ENCODE measurements around the gene WIPI1. TPM values are rescaled to one million over a fixed set of nuclear protein-coding genes. Genes with fewer than 3 reads are reported as not detected.
A peak's percentile ranks its signal among the peaks of the same experiment; 100 is the strongest.

WIPI1 gene
- total RNA-seq, 4 donors from 2014 or later: 22.9 to 53.2 (median 45.0) TPM

GRCh38 chr17:68435876-68436842, 21.1 kb downstream of the WIPI1 start:
- Histone ChIP-seq H3K4me1 (peaks cover 0 to 18% (median 0%) of the 10 kb centered on the region in 3 donors), H3K9me3 (no peaks in the 10 kb centered on the region), H3K36me3 (peaks cover 0 to 81% of the 10 kb centered on the region in 2 donors), H3K27ac (no peak overlapping the region), H3K4me3 (no peak overlapping the region), H3K27me3 (no peaks in the 10 kb centered on the region)
- ATAC-seq: peak; percentile 65
- TF ChIP-seq POLR2AphosphoS5 (IDR thresholded peaks at IDR 0.05) (no peak), CTCF (IDR thresholded peaks at IDR 0.05) (peak in 3 of 4 experiments; percentile 82 to 88 (median 88))
- 30 to 80% methylated on average over 4 to 5 of the region's 20 CpGs for WGBS, 2 donors (ENCODE audit: low coverage in 1 of 2)

- peaks cover 0 to 82% of the 10 kb centered on the region in 2 donors for H3K36me3 ChIP-seq
- WGBS, 2 donors (ENCODE audit: low coverage in 1 of 2): 80 to 83% methylated on average over 1 to 3 of the region's 6 CpGs
- TF ChIP-seq EP300 (IDR thresholded peaks at IDR 0.05): no peak
- no peak for TF ChIP-seq CTCF (IDR thresholded peaks at IDR 0.05)
- TF ChIP-seq POLR2A (IDR thresholded peaks at IDR 0.05): no peak
- no peak for TF ChIP-seq POLR2AphosphoS5 (IDR thresholded peaks at IDR 0.05)
- no peak overlapping the region for H3K27ac ChIP-seq
- no peaks in the 10 kb centered on the region for H3K9me3 ChIP-seq
- ATAC-seq: no peak
- H3K27me3 ChIP-seq: no peaks in the 10 kb centered on the region
- no peak overlapping the region for H3K4me3 ChIP-seq
- H3K4me1 ChIP-seq: peaks cover 0 to 13% (median 0%) of the 10 kb centered on the region in 3 donors
Observed at GRCh38 chr17:68435361-68435760, 21.9 kb downstream of the WIPI1 start.

- Histone ChIP-seq H3K4me3 (no peak overlapping the region), H3K27me3 (no peaks in the 10 kb centered on the region), H3K4me1 (peaks cover 0 to 13% (median 0%) of the 10 kb centered on the region in 3 donors), H3K27ac (no peak overlapping the region), H3K36me3 (peaks cover 0 to 89% of the 10 kb centered on the region in 2 donors), H3K9me3 (no peaks in the 10 kb centered on the region)
- ATAC-seq: no peak
- TF ChIP-seq CTCF (IDR thresholded peaks at IDR 0.05) (no peak), EP300 (IDR thresholded peaks at IDR 0.05) (no peak), POLR2AphosphoS5 (IDR thresholded peaks at IDR 0.05) (no peak), POLR2A (IDR thresholded peaks at IDR 0.05) (no peak)
- WGBS, 2 donors (ENCODE audit: low coverage in 1 of 2): 72 to 81% methylated on average over 8 to 9 of the region's 12 CpGs
Observed at GRCh38 chr17:68433911-68434508, 23.3 kb downstream of the WIPI1 start.

GRCh38 chr17:68433211-68433610, 24.1 kb downstream of the WIPI1 start:
- TF ChIP-seq POLR2AphosphoS5 (IDR thresholded peaks at IDR 0.05): no peak
- TF ChIP-seq EP300 (IDR thresholded peaks at IDR 0.05): no peak
- no peak for TF ChIP-seq CTCF (IDR thresholded peaks at IDR 0.05)
- no peak for TF ChIP-seq POLR2A (IDR thresholded peaks at IDR 0.05)
- Histone ChIP-seq H3K4me1 (peaks cover 0 to 13% (median 0%) of the 10 kb centered on the region in 3 donors), H3K27me3 (no peaks in the 10 kb centered on the region), H3K9me3 (no peaks in the 10 kb centered on the region), H3K4me3 (no peak overlapping the region), H3K27ac (no peak overlapping the region), H3K36me3 (peaks cover 0 to 90% of the 10 kb centered on the region in 2 donors)
- no peak for ATAC-seq
- WGBS, 2 donors (ENCODE audit: low coverage in 1 of 2): 83% methylated on average over 9 of the region's 9 CpGs

All from gastroesophageal sphincter (tissue), 4 donors.